Neutrophil (primary cell): ENCODE data around the gene FOXL1.

ENCODE experiments used
- H3K27ac ChIP-seq: fragments of 200-600 bp; sonication (generic); 2 replicates; pipeline ENCODE4 v1.5.1; 2016; ENCODE audit warnings: mild to moderate bottlenecking, moderate library complexity
- H3K27me3 ChIP-seq: fragments of 200-600 bp; sonication (generic); 2 replicates; pipeline ENCODE4 v1.6.0; 2016; ENCODE audit warnings: mild to moderate bottlenecking
- H3K36me3 ChIP-seq: fragments of 200-600 bp; sonication (generic); 2 replicates; pipeline ENCODE4 v1.5.1; 2017
- H3K4me1 ChIP-seq, 2 experiments: fragments of 200-600 bp in 1 of 2; sonication (generic) in 1 of 2; 1 replicate in 1 of 2; 2 replicates in 1 of 2; pipeline versions ENCODE4 v1.5.1 to v1.6.1; 2013 to 2016; ENCODE audit warnings: low read depth in 1 of 2, low read length in 1 of 2, mild to moderate bottlenecking in 1 of 2, moderate library complexity in 1 of 2; ENCODE audit not compliant: control insufficient read depth in 1 of 2, insufficient read depth in 1 of 2
- H3K4me3 ChIP-seq, 2 experiments: fragments of 200-600 bp in 1 of 2; sonication (generic) in 1 of 2; 1 replicate in 1 of 2; 2 replicates in 1 of 2; pipeline ENCODE4 v1.5.1; 2013 to 2016; ENCODE audit warnings: low read depth in 1 of 2, low read length in 1 of 2, mild to moderate bottlenecking in 1 of 2, moderate library complexity in 1 of 2
- H3K9me3 ChIP-seq: fragments of 200-600 bp; sonication (generic); 2 replicates; pipeline ENCODE4 v1.5.1; 2016
- TF ChIP-seq, protein P1 (sequence below): fragments of 200-600 bp; sonication (generic); IDR thresholded peaks from 2 replicates; pipeline ENCODE4 v1.5.1; 2016; ENCODE audit warnings: antibody characterized with exemption

FOXL1 gene

GRCh38 chr16:86631444-86631843, 53.1 kb downstream of the FOXL1 start:
- Histone ChIP-seq H3K27me3 (peaks cover 24% of the 10 kb centered on the region), H3K4me1 (no peaks in the 10 kb centered on the region), H3K36me3 (no peaks in the 10 kb centered on the region), H3K9me3 (no peaks in the 10 kb centered on the region), H3K4me3 (no peak overlapping the region), H3K27ac (no peak overlapping the region)
- TF ChIP-seq, protein P1, sequence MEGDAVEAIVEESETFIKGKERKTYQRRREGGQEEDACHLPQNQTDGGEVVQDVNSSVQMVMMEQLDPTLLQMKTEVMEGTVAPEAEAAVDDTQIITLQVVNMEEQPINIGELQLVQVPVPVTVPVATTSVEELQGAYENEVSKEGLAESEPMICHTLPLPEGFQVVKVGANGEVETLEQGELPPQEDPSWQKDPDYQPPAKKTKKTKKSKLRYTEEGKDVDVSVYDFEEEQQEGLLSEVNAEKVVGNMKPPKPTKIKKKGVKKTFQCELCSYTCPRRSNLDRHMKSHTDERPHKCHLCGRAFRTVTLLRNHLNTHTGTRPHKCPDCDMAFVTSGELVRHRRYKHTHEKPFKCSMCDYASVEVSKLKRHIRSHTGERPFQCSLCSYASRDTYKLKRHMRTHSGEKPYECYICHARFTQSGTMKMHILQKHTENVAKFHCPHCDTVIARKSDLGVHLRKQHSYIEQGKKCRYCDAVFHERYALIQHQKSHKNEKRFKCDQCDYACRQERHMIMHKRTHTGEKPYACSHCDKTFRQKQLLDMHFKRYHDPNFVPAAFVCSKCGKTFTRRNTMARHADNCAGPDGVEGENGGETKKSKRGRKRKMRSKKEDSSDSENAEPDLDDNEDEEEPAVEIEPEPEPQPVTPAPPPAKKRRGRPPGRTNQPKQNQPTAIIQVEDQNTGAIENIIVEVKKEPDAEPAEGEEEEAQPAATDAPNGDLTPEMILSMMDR, result no peak
